Erythroblast (primary cell): ENCODE data around the gene QSOX1.

Experiments used
- GATA1 ChIP-seq: IDR thresholded peaks from 2 replicates; pipeline ENCODE4 v1.6.1; 2011; ENCODE audit warnings: low read depth, mild to moderate bottlenecking, control low read depth, low read length, moderate library complexity
- POLR2A ChIP-seq: IDR thresholded peaks from 2 replicates; pipeline ENCODE4 v1.6.1; 2011; ENCODE audit warnings: mild to moderate bottlenecking, low read length

- TF ChIP-seq POLR2A (no peak), GATA1 (no peak)
These were observed 2.9 kb downstream of the QSOX1 start for GRCh38 chr1:180157576-180158057.
